Measurements from ENCODE around the gene KCNB1. TPM values are rescaled to one million over a fixed set of nuclear protein-coding genes. Genes with fewer than 3 reads are reported as not detected.

KCNB1 gene
- total RNA-seq, 1 donor from 2014 or later, result 0.41 TPM

GRCh38 chr20:49323622-49324238 is 158.7 kb downstream of the KCNB1 start:
- peak; percentile 82 for ATAC-seq

GRCh38 chr20:49320460-49320859 is 162.0 kb downstream of the KCNB1 start:
- DNase-seq, result no peak
- no peaks in the 10 kb centered on the region for H3K9me3 ChIP-seq
- H3K4me3 ChIP-seq, result no peak overlapping the region
- peaks cover 16% of the 10 kb centered on the region for H3K4me1 ChIP-seq
- H3K36me3 ChIP-seq, result no peaks in the 10 kb centered on the region
- no peak for ATAC-seq
- H3K27me3 ChIP-seq, result peaks cover 54% of the 10 kb centered on the region
- H3K27ac ChIP-seq, result no peak overlapping the region
- intact Hi-C loops (cut with DNase I), result no loop called here
- TF ChIP-seq CTCF (IDR thresholded peaks at IDR 0.05), result peak; percentile 31

More at GRCh38 chr20:49323622-49324238, 158.7 kb downstream of the KCNB1 start:
- Histone ChIP-seq H3K4me3 (no peak overlapping the region), H3K4me1 (peaks cover 8% of the 10 kb centered on the region), H3K36me3 (no peaks in the 10 kb centered on the region), H3K27ac (no peak overlapping the region), H3K9me3 (no peaks in the 10 kb centered on the region), H3K27me3 (peaks cover 33% of the 10 kb centered on the region)
- TF ChIP-seq CTCF (IDR thresholded peaks at IDR 0.05), result peak; percentile 28
- intact Hi-C loops (cut with DNase I), result no loop called here
- no peak for DNase-seq

- H3K4me1 ChIP-seq, result peaks cover 16% of the 10 kb centered on the region
- no peak overlapping the region for H3K27ac ChIP-seq
- no peak for DNase-seq
- intact Hi-C loops (cut with DNase I), result no loop called here
- no peak for TF ChIP-seq CTCF (IDR thresholded peaks at IDR 0.05)
- H3K27me3 ChIP-seq, result peaks cover 54% of the 10 kb centered on the region
- ATAC-seq, result no peak
- H3K36me3 ChIP-seq, result no peaks in the 10 kb centered on the region
- no peaks in the 10 kb centered on the region for H3K9me3 ChIP-seq
- peak overlapping the region; percentile 37 for H3K4me3 ChIP-seq
Measured at GRCh38 chr20:49319208-49319809, 163.2 kb downstream of the KCNB1 start.

GRCh38 chr20:49318430-49319207 is 163.8 kb downstream of the KCNB1 start:
- no peak for TF ChIP-seq CTCF (IDR thresholded peaks at IDR 0.05)
- Histone ChIP-seq H3K9me3 (no peaks in the 10 kb centered on the region), H3K4me3 (peak overlapping the region; percentile 37), H3K36me3 (no peaks in the 10 kb centered on the region), H3K27me3 (peaks cover 54% of the 10 kb centered on the region), H3K4me1 (peaks cover 16% of the 10 kb centered on the region), H3K27ac (no peak overlapping the region)
- intact Hi-C loops (cut with DNase I), result no loop called here
- DNase-seq (no peak), ATAC-seq (peak; percentile 49)

- H3K4me3 ChIP-seq, result peak overlapping the region; percentile 37
- intact Hi-C loops (cut with DNase I), result no loop called here
- H3K36me3 ChIP-seq, result no peaks in the 10 kb centered on the region
- no peak overlapping the region for H3K27ac ChIP-seq
- peaks cover 16% of the 10 kb centered on the region for H3K4me1 ChIP-seq
- H3K9me3 ChIP-seq, result no peaks in the 10 kb centered on the region
- H3K27me3 ChIP-seq, result peaks cover 54% of the 10 kb centered on the region
- TF ChIP-seq CTCF (IDR thresholded peaks at IDR 0.05), result no peak
- no peak for DNase-seq
- peak; percentile 11 for ATAC-seq
Measured at GRCh38 chr20:49318091-49318429, 164.4 kb downstream of the KCNB1 start.

All from upper lobe of right lung (tissue), 1 donor.